ENCODE measurements around the gene F2RL1.
"Not testable (repeated sequence)": the region's sequence is repeated elsewhere in the genome, so short reads cannot be mapped to it uniquely, and the experiment has no call there.

F2RL1 gene

GRCh38 chr5:76805821-76806505, 12.9 kb upstream of the F2RL1 start:
- DNase-seq (ENCODE audit: extremely low spot score) = no peak
- no peak for TF ChIP-seq SUZ12 (IDR thresholded peaks at IDR 0.05)
- no peak for TF ChIP-seq NFRKB (IDR thresholded peaks at IDR 0.05)
- TF ChIP-seq ELF4 (IDR thresholded peaks at IDR 0.05) = no peak
- TF ChIP-seq L3MBTL2 (conservative IDR thresholded peaks at IDR 0.05) = no peak
- TF ChIP-seq BHLHE40 (IDR thresholded peaks at IDR 0.05; ENCODE audit: borderline replicate concordance) = no peak
- TF ChIP-seq PKNOX1 (IDR thresholded peaks at IDR 0.05) = no peak
- ChIA-PET POLR2A (interaction anchor here (2.6 kb wide), 1 partner anchor 15 kb away, joined by 14 read pairs; no protein-coding TSS in a partner anchor), CTCF (interaction anchor here (0.6 to 1.2 kb wide), 3 partner anchors 8 to 17 kb away, joined by 3 to 4 read pairs (median 4); no protein-coding TSS in a partner anchor)

- TF ChIP-seq HDGF (IDR thresholded peaks at IDR 0.05; ENCODE audit: borderline replicate concordance) (no peak), FOXA1 (IDR thresholded peaks at IDR 0.05) (no peak), ZNF384 (IDR thresholded peaks at IDR 0.05) (no peak), FOXM1 (IDR thresholded peaks at IDR 0.05; ENCODE audit: borderline replicate concordance) (no peak), LEF1 (IDR thresholded peaks at IDR 0.05; ENCODE audit: borderline replicate concordance) (no peak), ARNT (IDR thresholded peaks at IDR 0.05) (no peak), ELF4 (IDR thresholded peaks at IDR 0.05) (no peak), FOXK2 (IDR thresholded peaks at IDR 0.05) (no peak), PKNOX1 (IDR thresholded peaks at IDR 0.05) (no peak), CTBP1 (IDR thresholded peaks at IDR 0.05; ENCODE audit: borderline replicate concordance) (no peak), TARDBP (IDR thresholded peaks at IDR 0.05) (no peak)
- DNase-seq (ENCODE audit: extremely low spot score) = no peak
- POLR2A ChIA-PET = interaction anchor here (2.2 to 2.6 kb wide), 2 partner anchors 12 to 17 kb away, joined by 9 to 14 read pairs; partner anchors contain the start of gene F2RL1
- CTCF ChIA-PET = interaction anchor here (1.2 kb wide), 1 partner anchor 16 kb away, joined by 3 read pairs; no protein-coding TSS in a partner anchor
These were observed 11.5 kb upstream of the F2RL1 start for GRCh38 chr5:76807296-76807695.

- POLR2A ChIA-PET = interaction anchor here (2.2 kb wide), 1 partner anchor 11 kb away, joined by 9 read pairs; the partner anchor contains the start of gene F2RL1
- DNase-seq (ENCODE audit: extremely low spot score) = no peak
- CTCF ChIA-PET = no interaction called here
These were observed 10.6 kb upstream of the F2RL1 start for GRCh38 chr5:76808141-76808691.

GRCh38 chr5:76809141-76809540, 9.7 kb upstream of the F2RL1 start:
- no peak for TF ChIP-seq FOXA1 (IDR thresholded peaks at IDR 0.05)
- no peak for TF ChIP-seq NFRKB (IDR thresholded peaks at IDR 0.05)
- TF ChIP-seq FOXM1 (IDR thresholded peaks at IDR 0.05; ENCODE audit: borderline replicate concordance) = no peak
- no peak for TF ChIP-seq PKNOX1 (IDR thresholded peaks at IDR 0.05)
- no peak for TF ChIP-seq SP1 (IDR thresholded peaks at IDR 0.05)
- no peak for TF ChIP-seq L3MBTL2 (conservative IDR thresholded peaks at IDR 0.05)
- TF ChIP-seq ZNF384 (IDR thresholded peaks at IDR 0.05) = no peak
- TF ChIP-seq LEF1 (IDR thresholded peaks at IDR 0.05; ENCODE audit: borderline replicate concordance) = no peak
- no peak for TF ChIP-seq TARDBP (IDR thresholded peaks at IDR 0.05)
- TF ChIP-seq CTBP1 (IDR thresholded peaks at IDR 0.05; ENCODE audit: borderline replicate concordance) = no peak
- no peak for TF ChIP-seq HDGF (IDR thresholded peaks at IDR 0.05; ENCODE audit: borderline replicate concordance)
- no peak for TF ChIP-seq SUZ12 (IDR thresholded peaks at IDR 0.05)
- no peak for TF ChIP-seq FOXK2 (IDR thresholded peaks at IDR 0.05)
- TF ChIP-seq ELF4 (IDR thresholded peaks at IDR 0.05) = no peak
- no peak for TF ChIP-seq BHLHE40 (IDR thresholded peaks at IDR 0.05; ENCODE audit: borderline replicate concordance)

More at GRCh38 chr5:76808141-76808691, 10.6 kb upstream of the F2RL1 start:
- TF ChIP-seq HDGF (IDR thresholded peaks at IDR 0.05; ENCODE audit: borderline replicate concordance) = no peak

GRCh38 chr5:76810236-76810635, 8.6 kb upstream of the F2RL1 start:
- ChIA-PET POLR2A (no interaction called here), CTCF (no interaction called here)
- no peak for DNase-seq (ENCODE audit: extremely low spot score)
- TF ChIP-seq BHLHE40 (IDR thresholded peaks at IDR 0.05; ENCODE audit: borderline replicate concordance) (no peak), FOXA1 (IDR thresholded peaks at IDR 0.05) (no peak), SUZ12 (IDR thresholded peaks at IDR 0.05) (no peak), FOXM1 (IDR thresholded peaks at IDR 0.05; ENCODE audit: borderline replicate concordance) (no peak), TARDBP (IDR thresholded peaks at IDR 0.05) (no peak), PKNOX1 (IDR thresholded peaks at IDR 0.05) (no peak), CTBP1 (IDR thresholded peaks at IDR 0.05; ENCODE audit: borderline replicate concordance) (no peak), ZNF384 (IDR thresholded peaks at IDR 0.05) (no peak)

More at GRCh38 chr5:76809141-76809540, 9.7 kb upstream of the F2RL1 start:
- POLR2A ChIA-PET = no interaction called here
- no peak for DNase-seq (ENCODE audit: extremely low spot score)
- CTCF ChIA-PET = no interaction called here

GRCh38 chr5:76811214-76811613, 7.6 kb upstream of the F2RL1 start:
- CTCF ChIA-PET = no interaction called here
- POLR2A ChIA-PET = no interaction called here
- DNase-seq (ENCODE audit: extremely low spot score) = no peak
- TF ChIP-seq HDGF (IDR thresholded peaks at IDR 0.05; ENCODE audit: borderline replicate concordance) (no peak), SP1 (IDR thresholded peaks at IDR 0.05) (no peak), ELF4 (IDR thresholded peaks at IDR 0.05) (no peak), ZNF384 (IDR thresholded peaks at IDR 0.05) (no peak), FOXA1 (IDR thresholded peaks at IDR 0.05) (no peak), L3MBTL2 (conservative IDR thresholded peaks at IDR 0.05) (no peak), LEF1 (IDR thresholded peaks at IDR 0.05; ENCODE audit: borderline replicate concordance) (no peak), TARDBP (IDR thresholded peaks at IDR 0.05) (no peak), ARNT (IDR thresholded peaks at IDR 0.05) (no peak), NFRKB (IDR thresholded peaks at IDR 0.05) (no peak), PKNOX1 (IDR thresholded peaks at IDR 0.05) (no peak)

GRCh38 chr5:76812209-76812608, 6.6 kb upstream of the F2RL1 start:
- CTCF ChIA-PET; DNase-seq (ENCODE audit: extremely low spot score); POLR2A ChIA-PET: not testable (repeated sequence)
